IMR-90 (cell line): ENCODE data around the gene KY. TPM values are rescaled to one million over a fixed set of nuclear protein-coding genes. Genes with fewer than 3 reads are reported as not detected.
A peak's percentile ranks its signal among the peaks of the same experiment; 100 is the strongest.

Experiments used
- ATAC-seq: fragments of 200-7000 bp; cut with Tn5 transposase; 2 replicates; pipeline ENCODE4 v1.9.1; 2020; ENCODE audit warnings: low read depth, mild to moderate bottlenecking, moderate library complexity
- BruUV-seq: library from RNA; stranded (reverse); fragments of 400-500 nt; replicated peaks from 2 replicates; lab custom pipeline; 2021; lab: Mats Ljungman, UMichigan
- CTCF ChIA-PET: fragments of 300-600 bp; formaldehyde crosslinking; extraction: SDS; loops from one replicate; lab custom pipeline; 2021; ENCODE audit warnings: antibody characterized with exemption; lab: Yijun Ruan, JAX
- POLR2A ChIA-PET: fragments of 300-600 bp; sonication (Branson Sonifier 250); formaldehyde crosslinking; loops from one replicate; lab custom pipeline; 2022; ENCODE audit warnings: antibody characterized with exemption; ENCODE audit not compliant: unreplicated experiment; lab: Charles Lee
- DNase-seq: peaks from one replicate; pipeline ENCODE4 v3.0.0; 2013
- H2AFZ ChIP-seq: replicated peaks from 2 replicates; pipeline ENCODE3; 2013; ENCODE audit warnings: low read length, mild to moderate bottlenecking; ENCODE audit not compliant: poor library complexity
- H2AK5ac ChIP-seq: 2 replicates; pipeline ENCODE4 v1.6.1; 2013; ENCODE audit warnings: low read depth, low read length, inconsistent platforms
- H2AK9ac ChIP-seq: replicated peaks from 2 replicates; pipeline ENCODE3; 2013; ENCODE audit warnings: mild to moderate bottlenecking, low read depth, low read length, moderate library complexity; ENCODE audit not compliant: poor library complexity
- H2BK120ac ChIP-seq: 2 replicates; pipeline ENCODE4 v1.6.1; 2013; ENCODE audit warnings: low read depth, low read length, inconsistent platforms
- H2BK15ac ChIP-seq: 3 replicates; pipeline ENCODE4 v1.6.1; 2013; ENCODE audit warnings: low read depth, low read length, inconsistent platforms
- H2BK20ac ChIP-seq: 2 replicates; pipeline ENCODE4 v1.6.1; 2013; ENCODE audit warnings: low read depth, mild to moderate bottlenecking, inconsistent platforms, low read length, moderate library complexity
- H2BK5ac ChIP-seq: 2 replicates; pipeline ENCODE4 v1.6.1; 2013; ENCODE audit warnings: mild to moderate bottlenecking, low read depth, low read length, inconsistent platforms; ENCODE audit not compliant: poor library complexity, severe bottlenecking
- H3K14ac ChIP-seq: replicated peaks from 2 replicates; pipeline ENCODE4 v1.6.1; 2013; ENCODE audit warnings: low read depth, low read length, inconsistent platforms
- H3K18ac ChIP-seq: 2 replicates; pipeline ENCODE4 v1.6.1; 2013; ENCODE audit warnings: low read depth, low read length, control low read depth
- H3K23ac ChIP-seq: 2 replicates; pipeline ENCODE4 v1.6.1; 2013; ENCODE audit warnings: low read depth, low read length, inconsistent platforms
- H3K27ac ChIP-seq: 2 replicates; pipeline ENCODE4 v1.5.1; 2013; ENCODE audit warnings: mild to moderate bottlenecking, control low read depth, low read length; ENCODE audit not compliant: insufficient read depth
- H3K27me3 ChIP-seq: 2 replicates; pipeline ENCODE4 v1.6.1; 2013; ENCODE audit warnings: low read length; ENCODE audit not compliant: control insufficient read depth, insufficient read depth
- H3K36me3 ChIP-seq: 2 replicates; pipeline ENCODE4 v1.6.1; 2013; ENCODE audit warnings: low read length, mixed read lengths; ENCODE audit not compliant: control insufficient read depth, insufficient read depth
- H3K4ac ChIP-seq: 2 replicates; pipeline ENCODE4 v1.6.1; 2013; ENCODE audit warnings: low read depth, low read length, inconsistent platforms
- H3K4me1 ChIP-seq: 2 replicates; pipeline ENCODE4 v1.6.1; 2013; ENCODE audit warnings: low read length, mixed read lengths; ENCODE audit not compliant: control insufficient read depth, insufficient read depth
- H3K4me2 ChIP-seq: 2 replicates; pipeline ENCODE4 v1.6.1; 2013; ENCODE audit warnings: low read depth, mild to moderate bottlenecking, control low read depth, low read length, moderate library complexity
- H3K4me3 ChIP-seq: 2 replicates; pipeline ENCODE4 v1.5.1; 2013; ENCODE audit warnings: low read depth, mild to moderate bottlenecking, control low read depth, low read length, moderate library complexity; ENCODE audit not compliant: insufficient read depth
- H3K56ac ChIP-seq: 2 replicates; pipeline ENCODE4 v1.6.1; 2013; ENCODE audit warnings: low read length, inconsistent platforms; ENCODE audit not compliant: insufficient read depth; ENCODE audit errors: extremely low read depth
- H3K79me1 ChIP-seq, 2 experiments: 2 replicates each; pipeline ENCODE4 v1.6.1; 2013; ENCODE audit warnings: low read length in 2 of 2, inconsistent platforms in 1 of 2, low read depth in 1 of 2
- H3K9ac ChIP-seq: 2 replicates; pipeline ENCODE4 v1.6.1; 2013; ENCODE audit warnings: low read depth, low read length, control low read depth
- H3K9me1 ChIP-seq: 2 replicates; pipeline ENCODE4 v1.6.1; 2013; ENCODE audit warnings: low read length, inconsistent platforms; ENCODE audit not compliant: insufficient read depth
- H3K9me3 ChIP-seq: 2 replicates; pipeline ENCODE4 v1.6.1; 2013; ENCODE audit warnings: low read length; ENCODE audit not compliant: control insufficient read depth, insufficient read depth
- H4K20me1 ChIP-seq: 2 replicates; pipeline ENCODE4 v1.6.1; 2013; ENCODE audit warnings: low read length, inconsistent platforms; ENCODE audit not compliant: insufficient read depth
- H4K5ac ChIP-seq: 2 replicates; pipeline ENCODE4 v1.6.1; 2013; ENCODE audit warnings: mild to moderate bottlenecking, low read depth, low read length, control low read depth
- H4K8ac ChIP-seq, 2 experiments: 2 replicates each; pipeline ENCODE4 v1.6.1; 2013; ENCODE audit warnings: low read depth in 2 of 2, low read length in 2 of 2, control low read depth in 1 of 2, inconsistent platforms in 1 of 2
- H4K91ac ChIP-seq: 2 replicates; pipeline ENCODE4 v1.6.1; 2013; ENCODE audit warnings: low read depth, low read length, inconsistent platforms; ENCODE audit not compliant: insufficient read depth
- BHLHE40 ChIP-seq: fragments of 150-350 bp; IDR thresholded peaks from 2 replicates; pipeline ENCODE4 v1.6.1; 2016; ENCODE audit warnings: mild to moderate bottlenecking, low read depth, low read length
- CEBPB ChIP-seq: IDR thresholded peaks from 2 replicates; pipeline ENCODE4 v1.6.1; 2012; ENCODE audit warnings: low read depth, low read length, improper control_type of control experiment
- CTCF ChIP-seq: conservative IDR thresholded peaks from 2 replicates; pipeline ENCODE4 v1.5.1; 2012; ENCODE audit warnings: mild to moderate bottlenecking, low read depth, low read length, improper control_type of control experiment
- ELK1 ChIP-seq: fragments of 150-350 bp; IDR thresholded peaks from 2 replicates; pipeline ENCODE4 v1.6.1; 2016; ENCODE audit warnings: low read depth, mild to moderate bottlenecking, low read length, moderate library complexity, borderline replicate concordance
- FOS ChIP-seq: fragments of 150-350 bp; IDR thresholded peaks from 2 replicates; pipeline ENCODE4 v1.6.1; 2016; ENCODE audit warnings: low read depth, low read length
- MAZ ChIP-seq: IDR thresholded peaks from 2 replicates; pipeline ENCODE4 v1.6.1; 2012; ENCODE audit warnings: low read depth, mild to moderate bottlenecking, low read length, improper control_type of control experiment, moderate library complexity, borderline replicate concordance
- MXI1 ChIP-seq: IDR thresholded peaks from 2 replicates; pipeline ENCODE4 v1.6.1; 2012; ENCODE audit warnings: low read depth, mild to moderate bottlenecking, low read length, moderate library complexity, borderline replicate concordance
- NFE2L2 ChIP-seq: fragments of 150-350 bp; IDR thresholded peaks from 2 replicates; pipeline ENCODE4 v1.6.1; 2016; ENCODE audit warnings: low read depth, mild to moderate bottlenecking, low read length
- RAD21 ChIP-seq: IDR thresholded peaks from 2 replicates; pipeline ENCODE4 v1.6.1; 2012; ENCODE audit warnings: low read length, improper control_type of control experiment
- RCOR1 ChIP-seq: IDR thresholded peaks from 2 replicates; pipeline ENCODE4 v1.6.1; 2012; ENCODE audit warnings: mild to moderate bottlenecking, low read length, improper control_type of control experiment; ENCODE audit not compliant: insufficient replicate concordance
- RFX5 ChIP-seq: IDR thresholded peaks from 2 replicates; pipeline ENCODE4 v1.8.0; 2012; ENCODE audit warnings: low read depth, mild to moderate bottlenecking, low read length, moderate library complexity
- SMC3 ChIP-seq: fragments of 150-350 bp; IDR thresholded peaks from 2 replicates; pipeline ENCODE4 v1.6.1; 2016; ENCODE audit warnings: low read depth, mild to moderate bottlenecking, antibody characterized with exemption, low read length, moderate library complexity
- USF2 ChIP-seq: fragments of 150-350 bp; IDR thresholded peaks from 2 replicates; pipeline ENCODE4 v1.6.1; 2017; ENCODE audit warnings: mild to moderate bottlenecking, antibody characterized with exemption, low read length, low read depth
- WGBS, 2 experiments: methylation state at CpG; one replicate each; pipeline versions ENCODE4 v1.1.5 to v1.1.7; 2013; ENCODE audit warnings: missing lambda C conversion rate in 2 of 2; ENCODE audit not compliant: insufficient read length in 1 of 2; ENCODE audit errors: extremely low coverage in 2 of 2; 5-methylcytosine and 5-hydroxymethylcytosine counted together
- dilution Hi-C: fragments of 300-500 bp; cut with HindIII; formaldehyde crosslinking; loops from one replicate; pipeline ENCODE4 v1.14.3; 2018; ENCODE audit warnings: low sequenced_read_pairs; ENCODE audit not compliant: unreplicated experiment
- in situ Hi-C: fragments of 300-500 bp; cut with MboI; formaldehyde crosslinking; loops from 3 replicates; pipeline ENCODE4 v1.14.3; 2019; ENCODE audit warnings: low sequenced_read_pairs, inconsistent platforms, mixed read lengths
- intact Hi-C: fragments of 100-400 bp; cut with micrococcal nuclease; formaldehyde crosslinking; loops from 2 replicates; pipeline ENCODE4 v1.10.0; 2022
- polyA plus RNA-seq, 3 experiments: library from polyadenylated mRNA; depleted of rRNA; stranded (reverse); fragments of >200 nt; gene quantifications; 2 replicates each; pipeline ENCODE4 v1.2.3, GENCODE V29; 2012; ENCODE audit warnings: low replicate concordance in 1 of 3
- total RNA-seq: library from RNA; depleted of rRNA; stranded (reverse); fragments of >200 nt; gene quantifications from 2 replicates; pipeline ENCODE4 v1.2.3, GENCODE V29; 2012

The KY gene
- total and polyA plus RNA-seq, 2 of the 4 experiments (the other 2 are of a cell fraction): under 0.01 to 0.09 TPM

GRCh38 chr3:134624537-134625287 is 26.1 kb downstream of the KY start:
- no peaks in the 10 kb centered on the region; the same call in 1 of the 2 replicates for H3K4me1 ChIP-seq
- CTCF ChIA-PET: no interaction called here
- WGBS, 2 experiments: 72% methylated on average over 2 of the region's 5 CpGs; no CpG with 5 or more reads in 1 of the 2 experiments
- no peak overlapping the region for H3K56ac ChIP-seq
- H3K79me1 ChIP-seq: no peaks in the 10 kb centered on the region
- no peak overlapping the region for H2BK15ac ChIP-seq
- dilution Hi-C loops (no loop called here), in situ Hi-C loops (no loop called here), intact Hi-C loops (no loop called here)
- no peak overlapping the region for H4K8ac ChIP-seq
- no peaks in the 10 kb centered on the region for H4K20me1 ChIP-seq
- no peak overlapping the region for H3K9ac ChIP-seq
- ATAC-seq (no peak), DNase-seq (no peak)
- H2AK9ac ChIP-seq: peak overlapping the region; percentile 85
- no peak for TF ChIP-seq RAD21
- TF ChIP-seq CTCF: no peak
- TF ChIP-seq BHLHE40: no peak
- TF ChIP-seq FOS: no peak
- TF ChIP-seq RFX5: no peak
- TF ChIP-seq ELK1: no peak
- no peak for TF ChIP-seq NFE2L2
- TF ChIP-seq RCOR1: no peak
- no peak for TF ChIP-seq SMC3
- TF ChIP-seq USF2: no peak
- no peak for TF ChIP-seq MAZ
- no peak for TF ChIP-seq MXI1
- no peak for TF ChIP-seq CEBPB
- H3K9me1 ChIP-seq: no peaks in the 10 kb centered on the region; the same call in 1 of the 2 replicates
- no peak overlapping the region for H2BK20ac ChIP-seq
- H3K4me2 ChIP-seq: no peak overlapping the region
- no peak overlapping the region for H3K18ac ChIP-seq
- H2AFZ ChIP-seq: no peak overlapping the region
- no peak overlapping the region for H2AK5ac ChIP-seq
- no peak overlapping the region for H3K27ac ChIP-seq
- no peak overlapping the region for H4K5ac ChIP-seq
- H3K9me3 ChIP-seq: no peaks in the 10 kb centered on the region
- H3K36me3 ChIP-seq: no peaks in the 10 kb centered on the region
- no peak overlapping the region for H4K91ac ChIP-seq
- no peak overlapping the region for H3K14ac ChIP-seq
- no peak overlapping the region for H3K4ac ChIP-seq
- no peak overlapping the region for H3K23ac ChIP-seq
- H3K4me3 ChIP-seq: no peak overlapping the region
- no peak overlapping the region for H2BK120ac ChIP-seq
- BruUV-seq: no TSS peak
- H3K27me3 ChIP-seq: peaks cover 4% of the 10 kb centered on the region
- POLR2A ChIA-PET: no interaction called here
- H2BK5ac ChIP-seq: no peak overlapping the region
